Measurements from ENCODE around the gene BUB1. TPM values are rescaled to one million over a fixed set of nuclear protein-coding genes. Genes with fewer than 3 reads are reported as not detected.
"Not testable (repeated sequence)": the region's sequence is repeated elsewhere in the genome, so short reads cannot be mapped to it uniquely, and the experiment has no call there.

BUB1 gene
- total RNA-seq, 4 donors from 2014 or later, result 1.3 to 15.1 (median 4.0) TPM

- Histone ChIP-seq H3K9me3 (peaks cover 6 to 8% of the 10 kb centered on the region in 2 donors), H3K27ac (no peak overlapping the region), H3K27me3 (no peaks in the 10 kb centered on the region), H3K4me1 (no peaks in the 10 kb centered on the region), H3K4me3 (no peak overlapping the region), H3K36me3 (no peaks in the 10 kb centered on the region)
- intact Hi-C loops (cut with DNase I; ENCODE audit: low total_unique reads), result no loop called here
- in situ Hi-C loops (cut with MboI; ENCODE audit: low pct_ligation_motif_present in 1 of 4, low pct_unique_long_range_greater_than_20kb in 1 of 4, low sequenced_read_pairs in 3 of 4), result no loop called here
- DNase-seq, result no peak
- no peak for TF ChIP-seq CTCF (IDR thresholded peaks at IDR 0.05)
- no peak for TF ChIP-seq POLR2AphosphoS5 (IDR thresholded peaks at IDR 0.05)
- no peak for TF ChIP-seq EP300 (IDR thresholded peaks at IDR 0.05; ENCODE audit: low read depth)
- TF ChIP-seq POLR2A (IDR thresholded peaks at IDR 0.05), result no peak
- 92 to 97% methylated on average over 6 to 11 of the region's 11 CpGs for WGBS, 2 donors (ENCODE audit: low coverage in 1 of 2)
Observed at GRCh38 chr2:110691612-110692258, 13.9 kb upstream of the BUB1 start.

- H3K4me1 ChIP-seq, result no peaks in the 10 kb centered on the region
- no peak overlapping the region for H3K27ac ChIP-seq
- peaks cover 6 to 8% of the 10 kb centered on the region in 2 donors for H3K9me3 ChIP-seq
- H3K27me3 ChIP-seq, result no peaks in the 10 kb centered on the region
- TF ChIP-seq POLR2A (IDR thresholded peaks at IDR 0.05) (no peak), POLR2AphosphoS5 (IDR thresholded peaks at IDR 0.05) (no peak), CTCF (IDR thresholded peaks at IDR 0.05) (no peak), EP300 (IDR thresholded peaks at IDR 0.05; ENCODE audit: low read depth) (no peak)
- intact Hi-C loops (cut with DNase I; ENCODE audit: low total_unique reads) (no loop called here), in situ Hi-C loops (cut with MboI; ENCODE audit: low pct_ligation_motif_present in 1 of 4, low pct_unique_long_range_greater_than_20kb in 1 of 4, low sequenced_read_pairs in 3 of 4) (no loop called here)
- no peaks in the 10 kb centered on the region for H3K36me3 ChIP-seq
- DNase-seq, result no peak
- WGBS, 2 donors (ENCODE audit: low coverage in 1 of 2), result 84 to 92% methylated on average over 4 of the region's 4 CpGs
- H3K4me3 ChIP-seq, result no peak overlapping the region
Observed at GRCh38 chr2:110690083-110690965, 12.5 kb upstream of the BUB1 start.

GRCh38 chr2:110688594-110689091 lies 10.8 kb upstream of the BUB1 start:
- Histone ChIP-seq H3K27ac (no peak overlapping the region), H3K4me3 (no peak overlapping the region), H3K9me3 (peaks cover 6 to 8% of the 10 kb centered on the region in 2 donors), H3K4me1 (no peaks in the 10 kb centered on the region), H3K36me3 (no peaks in the 10 kb centered on the region), H3K27me3 (no peaks in the 10 kb centered on the region)
- no peak for DNase-seq
- in situ Hi-C loops (cut with MboI; ENCODE audit: low pct_ligation_motif_present in 1 of 4, low pct_unique_long_range_greater_than_20kb in 1 of 4, low sequenced_read_pairs in 3 of 4), result no loop called here
- 67% methylated on average over 4 to 5 of the region's 5 CpGs for WGBS, 2 donors (ENCODE audit: low coverage in 1 of 2)
- intact Hi-C loops (cut with DNase I; ENCODE audit: low total_unique reads), result no loop called here
- TF ChIP-seq EP300 (IDR thresholded peaks at IDR 0.05; ENCODE audit: low read depth) (no peak), POLR2A (IDR thresholded peaks at IDR 0.05) (no peak), POLR2AphosphoS5 (IDR thresholded peaks at IDR 0.05) (no peak), CTCF (IDR thresholded peaks at IDR 0.05) (no peak)

- intact Hi-C loops (cut with DNase I; ENCODE audit: low total_unique reads); DNase-seq; H3K9me3 ChIP-seq; H3K27ac ChIP-seq; in situ Hi-C loops (cut with MboI; ENCODE audit: low pct_ligation_motif_present in 1 of 4, low pct_unique_long_range_greater_than_20kb in 1 of 4, low sequenced_read_pairs in 3 of 4); H3K4me1 ChIP-seq; H3K27me3 ChIP-seq; H3K4me3 ChIP-seq; H3K36me3 ChIP-seq: not testable (repeated sequence)
- whole genome bisulfite sequencing, 2 donors (ENCODE audit: low coverage in 1 of 2), result 61 to 71% methylated on average over 8 to 9 of the region's 9 CpGs
Observed at GRCh38 chr2:110687775-110688484, 10.1 kb upstream of the BUB1 start.
